Naive thymus-derived CD4-positive, alpha-beta T cell (primary cell): ENCODE results near the gene KLB. TPM values are rescaled to one million over a fixed set of nuclear protein-coding genes. Genes with fewer than 3 reads are reported as not detected.
"Not testable (repeated sequence)": the region's sequence is repeated elsewhere in the genome, so short reads cannot be mapped to it uniquely, and the experiment has no call there.

Experiments
- ATAC-seq: fragments of 150-1000 bp; cut with Tn5 transposase; 2 replicates; pipeline ENCODE4 v1.10.0; 2021; ENCODE audit warnings: mild to moderate bottlenecking, moderate library complexity
- CTCF ChIA-PET: fragments of 350-600 bp; sonication (Branson Sonifier 250); formaldehyde crosslinking; loops from one replicate; lab custom pipeline; 2021; ENCODE audit warnings: antibody characterized with exemption; lab: Charles Lee
- POLR2A ChIA-PET: fragments of 350-600 bp; sonication (Branson Sonifier 250); formaldehyde crosslinking; loops from one replicate; lab custom pipeline; 2021; ENCODE audit warnings: antibody characterized with exemption, inconsistent platforms; lab: Charles Lee
- DNase-seq, 9 donors: peaks; one replicate each; pipeline versions ENCODE4 v3.0.0 to v3.0.0-alpha.2; 2020 to 2022; ENCODE audit warnings: mixed read lengths in 1 of 9
- H3K27ac ChIP-seq: one replicate; pipeline ENCODE4 v1.7.0; 2013; ENCODE audit warnings: mild to moderate bottlenecking, low read depth, low read length, moderate library complexity
- H3K27me3 ChIP-seq, 2 donors: one replicate each; pipeline ENCODE4 v1.7.0; 2013; ENCODE audit warnings: low read length in 2 of 2, mild to moderate bottlenecking in 2 of 2, moderate library complexity in 2 of 2; ENCODE audit not compliant: control insufficient read depth in 2 of 2, insufficient read depth in 2 of 2
- H3K36me3 ChIP-seq, 3 experiments: 1 replicate in 2 of 3; 2 replicates in 1 of 3; pipeline ENCODE4 v1.7.0; 2013; ENCODE audit warnings: low read length in 3 of 3, mild to moderate bottlenecking in 3 of 3, moderate library complexity in 1 of 3; ENCODE audit not compliant: insufficient read depth in 3 of 3, control insufficient read depth in 2 of 3
- H3K4me1 ChIP-seq, 2 donors: one replicate each; pipeline ENCODE4 v1.7.0; 2013; ENCODE audit warnings: low read length in 2 of 2, mild to moderate bottlenecking in 2 of 2, moderate library complexity in 1 of 2; ENCODE audit not compliant: control insufficient read depth in 2 of 2, insufficient read depth in 2 of 2
- H3K4me3 ChIP-seq: 2 replicates; pipeline ENCODE4 v1.7.0; 2013; ENCODE audit warnings: mild to moderate bottlenecking, low read length
- H3K9me3 ChIP-seq, 3 experiments: 1 replicate in 2 of 3; 2 replicates in 1 of 3; pipeline ENCODE4 v1.7.0; 2013; ENCODE audit warnings: low read length in 3 of 3; ENCODE audit not compliant: control insufficient read depth in 2 of 3
- H3K27ac Mint-ChIP-seq, 9 donors: one replicate each; pipeline ENCODE4 v1.8.0; 2020 to 2022; ENCODE audit warnings: mixed read lengths in 9 of 9, mild to moderate bottlenecking in 8 of 9, moderate library complexity in 5 of 9, inconsistent platforms in 2 of 9
- H3K27me3 Mint-ChIP-seq, 5 donors: one replicate each; pipeline ENCODE4 v1.8.0; 2021 to 2022; ENCODE audit warnings: mixed read lengths in 5 of 5, mild to moderate bottlenecking in 1 of 5
- H3K36me3 Mint-ChIP-seq, 5 donors: one replicate each; pipeline ENCODE4 v1.8.0; 2020 to 2022; ENCODE audit warnings: mixed read lengths in 5 of 5, mild to moderate bottlenecking in 3 of 5, inconsistent platforms in 1 of 5
- H3K4me1 Mint-ChIP-seq, 7 donors: one replicate each; pipeline ENCODE4 v1.8.0; 2020 to 2022; ENCODE audit warnings: mixed read lengths in 7 of 7, mild to moderate bottlenecking in 3 of 7, inconsistent platforms in 1 of 7
- H3K4me3 Mint-ChIP-seq, 10 donors: one replicate each; pipeline ENCODE4 v1.8.0; 2020 to 2022; ENCODE audit warnings: mild to moderate bottlenecking in 10 of 10, mixed read lengths in 10 of 10, moderate library complexity in 6 of 10, inconsistent platforms in 2 of 10
- H3K9me3 Mint-ChIP-seq, 11 donors: one replicate each; pipeline ENCODE4 v1.8.0; 2020 to 2022; ENCODE audit warnings: mixed read lengths in 11 of 11, mild to moderate bottlenecking in 4 of 11, inconsistent platforms in 1 of 11, moderate library complexity in 1 of 11
- intact Hi-C, 2 donors: fragments of 100-400 bp; cut with micrococcal nuclease; formaldehyde crosslinking; loops; one replicate each; pipeline ENCODE4 v1.15.1; 2023
- polyA plus RNA-seq, 2 donors: library from polyadenylated mRNA; unstranded; fragments of 300-500 nt; fragmentation: Illumina TruSeq; gene quantifications; one replicate each; pipeline ENCODE4 v1.2.3, GENCODE V29; 2021
- total RNA-seq, 6 experiments: library from RNA in 5 of 6; stranded (reverse) in 5 of 6; gene quantifications; 1 replicate in 5 of 6; 2 replicates in 1 of 6; pipeline ENCODE4 v1.2.3 and lab custom pipeline; 2021 to 2026

KLB gene
- total and polyA plus RNA-seq, 7 experiments from 2014 or later, result 0.07 TPM; not detected in 6

GRCh38 chr4:39411561-39411960 lies 4.8 kb downstream of the KLB start:
- H3K27me3 ChIP-seq, H3K27me3 Mint-ChIP-seq, H3K9me3 ChIP-seq, H3K9me3 Mint-ChIP-seq, H3K27ac Mint-ChIP-seq, H3K27ac ChIP-seq, ATAC-seq, DNase-seq, H3K4me3 Mint-ChIP-seq, H3K36me3 ChIP-seq, H3K4me1 ChIP-seq, H3K36me3 Mint-ChIP-seq, H3K4me1 Mint-ChIP-seq, H3K4me3 ChIP-seq, POLR2A ChIA-PET: not testable (repeated sequence)
- CTCF ChIA-PET, result interaction anchor here (0.7 kb wide), 1 partner anchor 214 kb away, joined by 3 read pairs; no protein-coding TSS in a partner anchor
- intact Hi-C loops, result loop anchor here in 1 of 2 donors (5.0 kb wide), 1 partner anchor 654 kb away; no protein-coding TSS in a partner anchor

DNA sequence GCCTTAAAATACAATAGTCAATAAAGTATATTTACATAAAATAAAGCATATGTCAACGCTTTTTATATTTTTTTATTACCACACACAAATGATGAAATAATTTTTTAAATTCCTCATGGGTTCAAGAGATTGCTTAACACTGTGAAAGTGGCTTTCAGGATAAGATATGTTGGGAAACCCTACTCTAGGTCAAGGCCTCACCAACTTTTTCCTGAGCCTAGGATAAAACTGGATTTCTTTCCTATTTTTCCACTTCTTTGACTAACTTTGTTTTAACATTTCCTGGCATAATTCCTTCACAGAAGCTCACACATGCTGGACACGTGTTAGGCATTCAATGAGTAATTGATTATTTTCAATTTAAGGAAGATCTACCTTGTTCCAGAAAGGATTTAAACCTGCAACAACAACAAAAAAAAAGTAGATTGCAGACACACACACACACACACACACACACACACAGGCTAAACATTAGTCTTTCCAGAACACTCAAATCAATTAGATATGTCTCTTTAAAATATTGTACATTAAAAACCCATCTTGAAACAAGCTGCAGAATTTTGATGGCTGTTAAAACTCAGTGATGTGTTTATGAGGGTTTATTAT lies 9.1 kb downstream of the KLB start:
- intact Hi-C loops, result no loop called here
- H3K27me3 ChIP-seq, result peaks cover 0 to 2% of the 10 kb centered on the region in 2 donors
- Mint-ChIP-seq H3K9me3 (no peaks in the 10 kb centered on the region), H3K4me3 (no peak overlapping the region), H3K27ac (no peak overlapping the region), H3K36me3 (no peaks in the 10 kb centered on the region), H3K4me1 (no peaks in the 10 kb centered on the region), H3K27me3 (peaks cover 0 to 9% (median 0%) of the 10 kb centered on the region in 5 donors)
- DNase-seq (no peak), ATAC-seq (no peak)
- ChIA-PET CTCF (interaction anchor here (0.7 kb wide), 1 partner anchor 31 kb away, joined by 3 read pairs; no protein-coding TSS in a partner anchor), POLR2A (interaction anchor here (0.5 kb wide), 1 partner anchor 533 kb away, joined by 3 read pairs; no protein-coding TSS in a partner anchor)
- H3K36me3 ChIP-seq, result no peaks in the 10 kb centered on the region
- no peaks in the 10 kb centered on the region for H3K4me1 ChIP-seq
- H3K27ac ChIP-seq, result no peak overlapping the region
- H3K4me3 ChIP-seq, result no peak overlapping the region
- no peaks in the 10 kb centered on the region for H3K9me3 ChIP-seq

- Mint-ChIP-seq H3K4me3 (no peak overlapping the region), H3K27me3 (peaks cover 0 to 9% (median 0%) of the 10 kb centered on the region in 5 donors), H3K27ac (no peak overlapping the region), H3K9me3 (no peaks in the 10 kb centered on the region), H3K4me1 (no peaks in the 10 kb centered on the region), H3K36me3 (no peaks in the 10 kb centered on the region)
- CTCF ChIA-PET, result interaction anchor here (0.7 kb wide), 1 partner anchor 691 kb away, joined by 7 read pairs; no protein-coding TSS in a partner anchor
- no peak overlapping the region for H3K4me3 ChIP-seq
- no peaks in the 10 kb centered on the region for H3K27me3 ChIP-seq
- H3K36me3 ChIP-seq, result no peaks in the 10 kb centered on the region
- no peaks in the 10 kb centered on the region for H3K4me1 ChIP-seq
- no peak overlapping the region for H3K27ac ChIP-seq
- ATAC-seq (no peak), DNase-seq (no peak)
- POLR2A ChIA-PET, result no interaction called here
- intact Hi-C loops, result no loop called here
- H3K9me3 ChIP-seq, result no peaks in the 10 kb centered on the region
These were observed 15.5 kb downstream of the KLB start for GRCh38 chr4:39422247-39422646.

GRCh38 chr4:39425297-39425696 lies 18.6 kb downstream of the KLB start:
- H3K27me3 Mint-ChIP-seq, CTCF ChIA-PET, H3K9me3 Mint-ChIP-seq: not testable (repeated sequence)

GRCh38 chr4:39426728-39427127 lies 20.0 kb downstream of the KLB start:
- ChIA-PET POLR2A (no interaction called here), CTCF (no interaction called here)
- no peak overlapping the region for H3K27ac Mint-ChIP-seq
- intact Hi-C loops, result no loop called here
- Histone ChIP-seq H3K27me3 (no peaks in the 10 kb centered on the region), H3K9me3 (no peaks in the 10 kb centered on the region), H3K4me1 (no peaks in the 10 kb centered on the region), H3K36me3 (no peaks in the 10 kb centered on the region), H3K4me3 (no peak overlapping the region), H3K27ac (no peak overlapping the region)
- no peaks in the 10 kb centered on the region for H3K36me3 Mint-ChIP-seq
- H3K27me3 Mint-ChIP-seq, result peaks cover 0 to 1% (median 0%) of the 10 kb centered on the region in 5 donors
- H3K4me3 Mint-ChIP-seq, result no peak overlapping the region
- ATAC-seq (no peak), DNase-seq (no peak)
- H3K9me3 Mint-ChIP-seq, result no peaks in the 10 kb centered on the region
- H3K4me1 Mint-ChIP-seq, result no peaks in the 10 kb centered on the region

More at GRCh38 chr4:39425297-39425696, 18.6 kb downstream of the KLB start:
- POLR2A ChIA-PET, H3K4me3 Mint-ChIP-seq, H3K27me3 ChIP-seq, intact Hi-C loops, H3K4me1 Mint-ChIP-seq, H3K27ac Mint-ChIP-seq, H3K27ac ChIP-seq, H3K36me3 Mint-ChIP-seq, H3K4me3 ChIP-seq, DNase-seq, ATAC-seq, H3K4me1 ChIP-seq, H3K36me3 ChIP-seq, H3K9me3 ChIP-seq: not testable (repeated sequence)

GRCh38 chr4:39427520-39428114 lies 20.9 kb downstream of the KLB start:
- Histone ChIP-seq H3K27ac (no peak overlapping the region), H3K9me3 (no peaks in the 10 kb centered on the region), H3K4me3 (no peak overlapping the region), H3K4me1 (no peaks in the 10 kb centered on the region), H3K27me3 (no peaks in the 10 kb centered on the region), H3K36me3 (no peaks in the 10 kb centered on the region)
- DNase-seq, result no peak
- POLR2A ChIA-PET, result no interaction called here
- ATAC-seq, result no peak
- Mint-ChIP-seq H3K27me3 (peaks cover 0 to 1% (median 0%) of the 10 kb centered on the region in 5 donors), H3K27ac (no peak overlapping the region), H3K4me1 (no peaks in the 10 kb centered on the region), H3K4me3 (no peak overlapping the region), H3K36me3 (no peaks in the 10 kb centered on the region), H3K9me3 (no peaks in the 10 kb centered on the region)
- CTCF ChIA-PET, result no interaction called here
- intact Hi-C loops, result no loop called here
